Activated T-cell treated with anti-CD3 and anti-CD28 coated beads for 24 hours (primary cell): ENCODE measurements around the gene SLC16A10.
"Not testable (repeated sequence)": the region's sequence is repeated elsewhere in the genome, so short reads cannot be mapped to it uniquely, and the experiment has no call there.

Experiments used
- DNase-seq: peaks from one replicate; pipeline ENCODE4 v3.0.0-alpha.2; 2020; ENCODE audit warnings: low read depth

SLC16A10 gene

DNA sequence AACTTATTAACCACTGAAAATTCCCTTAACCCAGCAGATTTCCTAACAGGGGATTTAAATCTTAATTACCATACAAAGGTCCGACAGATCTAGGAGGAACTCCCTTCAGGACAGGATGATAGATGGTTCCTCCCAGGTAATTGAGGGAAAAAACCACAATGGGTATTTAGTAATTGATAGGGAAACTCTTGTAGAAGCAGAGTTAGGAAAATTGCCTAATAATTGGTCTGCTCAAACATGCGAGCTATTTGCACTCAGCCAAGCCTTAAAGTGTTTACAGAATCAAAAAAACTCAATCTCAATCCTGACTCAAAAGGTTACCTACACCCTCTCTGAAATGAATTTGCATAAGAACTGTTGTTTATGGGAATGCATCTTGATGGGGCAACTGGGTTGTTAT lies 45.4 kb downstream of the SLC16A10 start:
- not testable (repeated sequence) for DNase-seq

DNA sequence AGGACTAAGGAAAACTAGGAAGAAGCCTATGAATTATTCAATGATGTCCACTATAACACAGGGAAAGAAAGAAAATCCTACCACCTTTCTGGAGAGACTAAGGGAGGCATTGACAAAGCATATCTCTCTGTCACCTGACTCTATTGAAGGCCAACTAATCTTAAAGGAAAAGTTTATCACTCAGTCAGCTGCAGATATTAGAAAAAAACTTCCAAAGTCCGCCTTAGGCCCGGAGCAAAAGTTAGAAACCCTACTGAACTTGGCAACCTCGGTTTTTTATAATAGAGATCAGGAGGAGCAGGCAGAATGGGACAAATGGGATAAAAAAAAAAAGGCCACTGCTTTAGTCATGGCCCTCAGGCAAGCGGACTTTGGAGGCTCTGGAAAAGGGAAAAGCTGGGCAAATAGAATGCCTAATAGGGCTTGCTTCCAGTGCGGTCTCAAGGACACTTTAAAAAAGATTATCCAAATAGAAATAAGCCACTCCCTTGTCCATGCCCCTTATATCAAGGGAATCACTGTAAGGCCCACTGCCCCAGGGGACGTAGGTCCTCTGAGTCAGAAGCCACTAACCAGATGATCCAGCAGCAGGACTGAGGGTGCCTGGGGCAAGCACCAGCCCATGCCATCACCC lies 47.0 kb downstream of the SLC16A10 start:
- DNase-seq: not testable (repeated sequence)

DNA sequence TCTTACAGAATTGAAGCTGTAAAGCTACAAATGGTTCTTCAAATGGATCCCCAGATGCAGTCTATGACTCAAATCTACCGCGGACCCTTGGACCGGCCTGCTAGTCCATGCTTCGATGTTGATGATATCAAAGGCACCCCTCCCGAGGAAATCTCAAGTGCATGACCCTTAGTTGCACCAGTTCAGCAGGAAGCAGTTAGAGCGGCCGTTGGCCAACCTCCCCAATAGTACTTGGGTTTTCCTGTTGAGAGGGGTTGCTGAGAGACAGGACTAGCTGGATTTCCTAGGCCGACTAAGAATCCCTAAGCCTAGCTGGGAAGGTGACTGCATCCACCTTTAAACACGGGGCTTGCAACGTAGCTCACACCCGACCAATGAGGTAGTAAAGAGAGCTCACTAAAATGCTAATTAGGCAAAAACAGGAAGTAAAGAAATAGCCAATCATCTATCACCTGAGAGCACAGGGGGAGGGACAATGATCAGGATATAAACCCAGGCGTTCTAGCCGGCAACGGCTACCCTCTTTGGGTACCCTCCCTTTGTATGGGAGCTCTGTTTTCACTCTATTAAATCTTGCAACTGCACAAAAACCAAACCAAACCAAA lies 50.3 kb downstream of the SLC16A10 start:
- not testable (repeated sequence) for DNase-seq

DNA sequence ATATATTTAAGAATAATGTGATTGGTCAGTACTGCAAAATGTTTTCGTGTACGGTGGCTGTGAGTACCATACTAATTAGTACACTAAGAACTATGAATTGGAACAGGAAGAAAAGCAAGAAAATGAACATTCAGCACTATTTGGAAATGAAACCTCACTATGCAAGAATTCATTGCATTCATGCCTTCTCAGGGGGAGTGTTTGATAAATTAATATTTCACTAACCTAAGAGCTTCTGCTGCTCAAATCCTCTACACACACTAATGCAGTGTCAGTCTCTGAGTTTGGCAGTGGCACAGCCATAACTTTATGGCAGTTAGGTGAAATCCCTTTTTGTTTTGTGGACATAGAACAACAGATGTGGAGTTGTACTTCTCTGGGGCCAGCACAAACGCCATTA lies 60.1 kb downstream of the SLC16A10 start:
- DNase-seq: no peak

DNA sequence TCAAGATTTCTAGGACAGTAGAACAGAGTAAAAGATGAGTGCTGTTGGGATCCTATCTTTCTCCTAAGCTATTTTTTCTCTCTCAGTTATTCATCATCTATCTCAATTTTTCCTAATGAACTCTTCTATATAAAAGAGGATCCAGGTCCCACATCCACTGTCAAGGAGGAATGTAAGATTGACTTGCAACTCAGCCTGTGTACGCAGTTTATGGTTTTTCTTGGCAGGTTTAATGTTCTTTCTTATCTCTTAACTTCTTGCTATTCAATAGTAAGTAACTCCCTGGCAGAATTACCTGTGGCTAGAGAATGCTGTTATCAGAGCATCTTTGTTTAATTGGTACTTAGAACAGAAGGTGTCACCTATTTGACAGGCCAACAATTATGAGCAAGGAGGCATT lies 60.8 kb downstream of the SLC16A10 start:
- DNase-seq: no peak

DNA sequence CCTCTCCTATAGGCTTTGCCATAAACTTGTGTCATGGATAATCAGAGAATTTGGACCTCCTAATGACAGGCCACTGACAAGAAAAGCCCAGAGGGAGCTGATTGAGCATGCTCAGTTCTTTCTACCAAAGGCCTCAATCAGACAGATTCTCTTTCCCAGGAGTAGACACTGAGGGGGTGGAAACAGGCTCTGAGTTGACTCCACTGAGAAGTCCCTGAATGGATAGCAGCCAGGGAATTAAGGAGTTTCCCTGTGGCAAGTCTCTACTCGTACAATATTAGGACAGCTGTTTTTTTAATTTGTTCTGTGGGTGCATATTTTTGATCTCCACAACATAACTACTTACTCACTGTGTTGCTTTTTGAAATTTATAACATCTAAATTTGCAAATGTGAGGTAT lies 63.3 kb downstream of the SLC16A10 start:
- DNase-seq: no peak

DNA sequence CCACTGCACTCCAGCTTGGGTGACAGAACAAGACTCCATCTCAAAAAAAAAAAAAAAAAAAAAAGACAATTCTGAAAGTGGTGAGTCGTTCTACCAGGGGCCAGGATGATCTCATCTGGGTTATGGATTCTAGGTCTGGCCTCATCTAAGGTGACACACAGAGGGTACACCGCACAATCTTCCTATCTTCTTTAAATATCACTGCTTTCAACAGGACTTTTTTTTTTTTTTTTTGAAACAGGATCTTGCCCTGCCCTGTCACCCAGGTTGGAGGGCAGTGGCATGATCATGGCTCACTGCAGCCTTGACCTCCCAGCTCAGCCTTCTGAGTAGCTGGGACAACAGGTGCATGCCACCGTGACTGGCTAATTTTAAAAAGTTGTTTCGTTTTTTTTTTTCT lies 67.7 kb downstream of the SLC16A10 start:
- peak; percentile 17 for DNase-seq

DNA sequence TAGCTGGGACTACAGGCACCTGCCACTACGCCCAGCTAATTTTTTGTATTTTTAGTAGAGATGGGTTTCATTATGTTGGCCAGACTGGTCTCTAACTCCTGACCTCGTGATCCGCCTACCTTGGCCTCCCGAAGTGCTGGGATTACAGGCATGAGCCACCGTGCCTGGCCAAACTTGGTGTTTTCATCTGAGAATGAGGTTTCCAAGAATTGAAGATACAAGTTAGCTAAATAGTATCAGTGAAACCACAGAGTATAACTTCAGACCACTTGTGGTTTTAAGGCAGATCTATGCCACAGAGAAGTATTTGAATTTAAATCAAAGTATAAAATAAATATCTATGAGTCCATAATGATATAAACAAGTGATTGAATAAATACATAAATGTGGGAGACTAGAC lies 70.1 kb downstream of the SLC16A10 start:
- no peak for DNase-seq

DNA sequence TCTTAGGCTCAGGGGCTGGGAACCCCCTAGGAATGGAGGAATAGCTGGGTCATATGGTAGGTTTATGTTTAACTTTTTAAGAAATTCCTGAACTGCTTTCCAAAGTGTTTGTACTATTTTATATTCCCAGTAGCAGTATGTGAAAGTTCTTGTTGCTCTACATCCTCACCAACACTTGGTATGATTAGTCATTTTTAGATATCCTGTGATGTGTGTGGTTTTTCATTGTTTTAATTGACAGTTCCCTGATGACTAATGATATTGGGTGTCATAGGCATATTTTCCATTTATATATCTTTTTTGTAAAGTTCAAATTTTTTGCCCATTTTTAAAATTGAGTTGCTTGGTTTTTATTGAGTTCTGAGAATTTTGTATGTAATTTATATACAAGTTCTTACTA lies 72.3 kb downstream of the SLC16A10 start:
- no peak for DNase-seq

DNA sequence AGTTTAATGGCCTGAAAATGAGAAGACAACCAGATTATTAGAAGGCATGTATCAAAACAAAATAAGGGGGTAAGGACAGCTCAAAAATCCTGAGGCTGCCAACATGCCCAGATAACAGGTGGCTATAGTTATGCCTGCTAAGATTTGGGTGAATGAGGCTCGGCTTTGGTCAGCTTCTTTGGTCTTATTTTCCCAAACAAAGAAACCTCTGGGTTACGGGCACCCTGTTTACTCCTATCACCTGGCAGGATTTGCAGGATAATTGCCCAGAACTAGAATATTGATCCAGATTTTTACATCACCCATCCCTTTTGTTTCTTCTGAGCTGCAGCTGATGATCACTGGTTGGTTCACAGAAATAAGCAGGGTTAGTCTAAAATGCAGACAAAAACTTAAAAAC lies 74.3 kb downstream of the SLC16A10 start:
- no peak for DNase-seq

DNA sequence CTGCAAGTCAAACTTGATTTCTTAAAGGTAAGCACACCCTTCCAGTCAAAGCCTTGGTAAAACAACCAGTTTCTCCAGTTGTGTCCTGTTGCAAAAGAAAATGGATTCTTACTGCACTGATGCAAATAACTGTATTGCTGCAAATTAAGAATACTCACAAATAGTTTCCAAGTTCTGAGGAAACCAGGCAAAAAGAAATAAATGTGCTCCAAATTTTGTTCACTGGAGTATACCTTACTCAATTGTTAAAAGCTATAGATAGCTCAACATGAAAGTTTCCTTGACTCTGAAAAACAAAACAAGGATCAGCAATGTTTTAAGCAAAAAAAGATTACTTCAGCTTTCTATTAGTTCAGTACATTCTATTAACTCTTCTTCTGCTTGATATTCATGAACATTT lies 75.2 kb downstream of the SLC16A10 start:
- no peak for DNase-seq

DNA sequence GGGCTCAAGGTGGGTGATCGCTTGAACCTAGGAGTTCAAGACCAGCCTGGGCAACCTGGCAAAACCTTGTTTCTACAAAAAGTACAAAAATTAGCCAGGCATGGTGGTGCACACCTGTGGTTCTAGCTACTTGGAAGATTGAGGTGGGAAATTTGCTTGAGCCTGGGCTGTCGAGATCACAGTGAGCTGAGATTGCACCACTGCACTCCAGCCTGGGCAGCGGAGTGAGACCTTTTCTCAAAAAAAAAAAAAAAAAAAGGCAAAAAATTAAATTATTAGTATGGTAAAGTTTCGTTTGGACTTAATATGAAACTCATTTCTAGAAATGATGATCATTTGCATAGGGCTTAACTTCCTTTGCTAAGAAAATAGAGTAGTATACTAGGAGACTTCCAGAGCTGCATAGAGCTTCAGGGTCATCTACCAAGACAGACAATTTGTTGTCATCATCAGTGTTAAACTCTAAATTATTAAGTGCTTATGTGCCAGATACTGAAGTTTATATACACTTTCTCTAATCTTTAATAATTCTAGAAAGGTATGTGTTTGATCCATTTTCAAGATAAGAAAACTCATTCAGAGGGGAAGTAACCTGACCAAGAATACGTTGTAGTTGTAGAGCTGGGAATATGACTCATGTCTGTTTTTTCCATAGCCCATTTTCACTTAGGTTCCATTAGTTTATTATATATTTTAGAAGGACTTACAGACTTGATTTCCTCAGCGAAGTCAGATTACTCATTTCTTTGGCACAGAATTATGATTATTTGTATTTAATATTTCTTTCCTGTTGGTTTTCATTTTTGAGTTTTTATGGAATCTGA lies 84.5 kb downstream of the SLC16A10 start:
- no peak for DNase-seq

DNA sequence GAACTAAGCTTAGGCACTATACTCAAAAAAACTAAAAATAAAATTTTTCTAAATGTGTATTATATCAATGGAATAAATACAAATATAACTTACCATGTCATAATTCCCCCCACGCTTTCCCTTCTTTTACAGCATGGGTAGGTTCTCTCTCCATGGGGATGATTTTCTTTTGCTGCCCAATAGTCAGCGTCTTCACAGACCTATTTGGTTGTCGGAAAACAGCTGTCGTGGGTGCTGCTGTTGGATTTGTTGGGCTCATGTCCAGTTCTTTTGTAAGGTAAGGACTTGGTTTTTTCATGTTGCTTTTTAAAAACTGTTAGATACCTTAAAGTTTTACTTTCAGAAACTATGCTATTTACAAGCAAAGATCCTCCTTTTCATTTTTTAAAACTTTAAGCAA lies 85.3 kb downstream of the SLC16A10 start:
- no peak for DNase-seq

DNA sequence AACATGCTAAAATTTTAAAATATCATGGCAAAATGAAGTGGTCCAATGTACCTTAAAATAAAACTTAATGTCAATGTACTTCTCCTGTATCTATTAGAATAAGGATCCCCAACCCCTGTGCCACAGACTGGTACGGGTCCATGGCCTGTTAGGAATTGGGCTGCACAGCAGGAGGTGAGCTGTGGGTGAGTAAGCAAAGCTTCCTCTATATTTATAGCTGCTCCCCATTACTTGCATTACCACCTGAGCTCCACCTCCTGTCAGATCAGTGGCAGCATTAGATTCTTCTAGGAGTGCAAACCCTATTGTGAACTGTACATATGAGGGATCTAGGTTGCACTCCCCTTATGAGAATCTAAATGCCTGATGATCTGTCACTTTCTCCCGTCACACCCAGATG lies 86.0 kb downstream of the SLC16A10 start:
- no peak for DNase-seq

DNA sequence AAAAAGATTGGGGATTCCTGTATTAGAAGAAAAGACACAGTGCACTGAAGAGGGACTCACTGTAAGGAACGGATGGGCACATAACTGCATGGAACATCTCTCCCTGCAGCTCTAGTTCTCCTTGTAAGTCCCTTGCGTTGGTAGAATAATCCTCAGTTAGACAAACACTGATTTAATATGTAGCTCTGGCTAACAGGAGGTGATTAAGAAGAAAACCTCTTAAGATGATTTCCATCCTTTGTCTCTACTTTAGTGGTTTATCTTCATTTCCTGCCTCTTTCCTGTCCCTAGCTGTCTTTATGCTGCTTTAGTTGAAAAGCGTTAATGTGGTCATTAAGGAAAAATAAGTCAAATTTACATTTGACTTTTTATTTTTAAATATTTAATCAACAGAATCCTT lies 86.6 kb downstream of the SLC16A10 start:
- DNase-seq: no peak

DNA sequence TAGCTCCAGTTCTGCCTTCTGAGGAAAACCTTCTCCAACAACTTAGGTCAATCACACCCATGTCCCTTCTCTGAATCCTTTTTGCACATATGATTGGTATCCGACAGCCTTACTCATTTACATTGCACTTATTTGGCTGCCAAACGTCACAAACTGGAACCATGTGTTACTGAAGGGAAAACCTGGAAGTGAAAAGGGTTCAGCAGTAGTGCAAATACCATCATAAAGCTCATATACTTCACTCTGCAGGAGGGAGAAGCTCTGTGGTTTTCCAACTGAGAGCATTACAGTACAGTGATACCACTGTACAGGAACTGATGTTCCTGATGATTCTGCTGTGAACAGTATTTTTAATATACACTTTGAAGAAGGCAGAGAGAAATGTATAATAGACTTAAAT lies 87.8 kb downstream of the SLC16A10 start:
- DNase-seq: no peak

DNA sequence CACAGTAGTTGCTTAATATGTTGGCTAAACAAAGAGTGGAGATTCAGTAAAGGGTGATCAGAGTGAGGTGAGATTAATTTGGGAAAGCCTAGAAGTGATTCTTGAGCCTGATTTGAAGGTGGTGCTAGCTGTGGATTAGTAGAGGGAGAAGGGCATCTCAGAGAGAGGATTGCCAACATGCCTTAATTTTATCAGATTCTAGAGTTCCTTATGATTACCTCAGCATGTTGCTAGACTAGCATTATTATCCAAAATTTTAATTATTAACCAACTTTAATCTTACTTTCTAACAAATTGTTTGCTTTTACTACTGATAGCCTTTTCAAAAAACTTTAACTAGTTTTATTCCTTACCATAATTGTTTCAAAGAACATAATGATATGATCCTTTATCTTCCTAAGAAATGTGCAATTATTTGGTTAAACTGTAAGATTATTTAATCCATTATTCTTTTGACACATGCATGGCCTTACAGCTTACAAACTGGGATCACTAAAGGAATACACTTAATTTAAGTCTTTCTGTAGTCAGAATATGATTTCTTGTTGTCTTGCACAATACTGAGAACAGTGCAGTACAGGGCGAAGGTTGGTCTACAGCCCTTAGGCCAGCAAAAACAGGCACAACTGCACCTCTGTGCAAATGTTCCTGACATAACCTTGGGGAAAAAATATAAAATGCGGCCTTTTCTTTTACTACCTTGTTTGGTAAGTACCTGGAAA lies 88.9 kb downstream of the SLC16A10 start:
- no peak for DNase-seq

DNA sequence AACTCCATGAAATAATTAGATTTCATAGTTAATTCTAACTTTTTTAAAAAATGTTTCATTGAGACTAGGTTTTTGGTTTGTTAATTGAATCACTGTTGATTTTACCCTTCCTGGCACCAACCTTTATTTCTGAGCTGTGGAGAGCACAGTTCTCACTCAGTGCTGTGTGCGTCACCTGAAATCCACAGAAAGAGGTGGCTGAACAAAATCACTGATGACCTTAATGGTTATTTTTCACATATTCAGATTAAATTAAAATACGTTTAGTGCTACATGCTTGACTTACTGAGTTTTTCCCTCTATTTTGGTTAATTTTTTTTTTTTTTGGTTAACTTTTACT lies 89.4 kb downstream of the SLC16A10 start:
- DNase-seq: no peak

DNA sequence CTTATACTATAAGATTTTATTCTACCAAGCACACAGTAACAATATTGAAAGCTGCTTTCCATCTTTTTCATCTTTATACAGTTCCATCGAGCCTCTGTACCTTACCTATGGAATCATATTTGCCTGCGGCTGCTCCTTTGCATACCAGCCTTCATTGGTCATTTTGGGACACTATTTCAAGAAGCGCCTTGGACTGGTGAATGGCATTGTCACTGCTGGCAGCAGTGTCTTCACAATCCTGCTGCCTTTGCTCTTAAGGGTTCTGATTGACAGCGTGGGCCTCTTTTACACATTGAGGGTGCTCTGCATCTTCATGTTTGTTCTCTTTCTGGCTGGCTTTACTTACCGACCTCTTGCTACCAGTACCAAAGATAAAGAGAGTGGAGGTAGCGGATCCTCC lies 89.8 kb downstream of the SLC16A10 start:
- no peak for DNase-seq

DNA sequence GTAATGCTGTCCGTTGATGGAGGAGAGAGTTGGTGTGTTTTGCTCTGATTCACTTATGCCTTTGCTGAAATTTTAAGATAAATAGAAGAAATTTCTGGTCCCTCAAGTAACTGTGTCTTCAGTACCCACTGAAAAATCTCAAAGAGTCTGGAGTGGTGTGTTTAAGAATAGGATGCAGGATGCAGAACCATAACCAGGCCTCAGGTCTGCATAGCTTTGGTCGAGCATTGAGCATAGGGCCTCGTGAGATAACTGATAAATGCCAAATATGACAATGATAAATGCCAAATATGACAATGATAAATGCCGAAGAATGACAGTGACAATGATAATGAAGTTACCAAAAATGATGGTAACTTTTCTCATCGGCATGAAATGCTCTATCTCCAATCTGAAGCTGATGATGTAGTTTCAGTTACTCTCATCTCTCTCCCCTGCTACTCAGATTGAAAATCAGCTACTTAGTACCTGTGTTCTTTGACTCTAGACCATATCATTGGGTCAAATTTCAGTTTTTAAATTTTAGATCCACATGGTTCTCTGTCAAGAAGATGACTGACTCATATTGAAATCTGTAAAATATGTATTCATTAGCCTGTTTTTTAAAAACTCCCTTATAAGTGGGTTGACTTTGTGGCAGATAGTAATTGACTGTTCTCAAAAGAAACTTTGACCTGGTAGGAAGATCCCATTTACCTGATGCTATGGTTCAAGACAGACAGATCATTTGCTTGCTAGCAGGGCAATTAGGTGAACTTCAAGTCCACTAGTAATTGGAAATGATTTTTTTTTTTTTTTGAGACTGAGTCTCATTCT lies 96.6 kb downstream of the SLC16A10 start:
- no peak for DNase-seq

DNA sequence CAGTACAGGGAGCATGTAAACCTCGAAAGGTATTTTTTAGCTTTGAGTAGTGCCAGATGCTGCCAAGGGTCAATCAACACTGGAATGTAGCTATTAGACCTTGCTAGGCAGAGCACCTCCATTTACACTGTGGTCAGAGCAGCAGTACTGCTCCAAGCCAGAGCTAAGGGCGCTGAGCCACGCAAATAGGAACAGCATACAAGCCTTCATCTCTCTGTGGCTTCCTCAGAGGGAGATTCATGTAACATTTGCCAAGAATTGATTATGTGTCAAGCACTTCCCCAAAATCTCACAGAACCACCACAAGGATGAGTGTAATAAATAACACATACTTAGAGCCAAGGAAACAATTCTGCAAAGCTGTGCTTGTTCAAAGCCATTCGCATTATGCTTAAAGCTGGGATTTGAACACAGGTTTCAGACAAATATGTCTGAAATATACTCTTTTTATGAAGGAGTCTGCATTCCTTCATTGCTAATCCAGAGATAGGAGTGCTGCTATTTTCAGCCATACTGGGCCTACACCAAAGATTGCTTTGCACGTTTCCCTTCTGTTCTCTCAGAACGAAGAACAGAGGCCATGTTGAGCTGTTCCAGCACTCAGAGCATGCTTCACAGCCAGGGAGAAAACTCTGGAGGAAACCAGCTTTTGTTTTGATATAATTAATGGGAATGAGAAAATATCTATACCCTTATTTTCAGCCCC lies 97.7 kb downstream of the SLC16A10 start:
- no peak for DNase-seq
